ENCODE results near the gene THSD7B.
"Not testable (repeated sequence)": the region's sequence is repeated elsewhere in the genome, so short reads cannot be mapped to it uniquely, and the experiment has no call there.

Gene THSD7B

DNA sequence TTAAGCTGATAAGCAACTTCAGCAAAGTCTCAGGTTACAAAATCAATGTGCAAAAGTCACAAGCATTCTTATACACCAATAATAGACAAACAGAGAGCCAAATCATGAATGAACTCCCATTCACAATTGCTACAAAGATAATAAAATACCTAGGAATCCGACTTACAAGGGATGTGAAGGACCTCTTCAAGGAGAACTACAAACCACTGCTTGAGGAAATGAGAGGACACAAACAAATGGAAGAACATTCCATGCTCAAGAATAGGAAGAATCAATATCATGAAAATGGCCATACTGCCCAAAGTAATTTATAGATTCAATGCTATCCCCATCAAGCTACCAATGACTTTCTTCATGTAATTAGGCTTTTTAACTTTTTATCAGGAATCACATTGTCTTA is 934.9 kb downstream of the THSD7B start:
- H3K27ac ChIP-seq (ENCODE audit: low read depth, low read length); H3K4me3 ChIP-seq (ENCODE audit: low read length); H3K36me3 ChIP-seq (ENCODE audit: insufficient read depth, low read length); H3K27me3 ChIP-seq (ENCODE audit: insufficient read depth, low read length); H3K9ac ChIP-seq (ENCODE audit: low read depth, low read length); H3K4me1 ChIP-seq (ENCODE audit: insufficient read depth, low read length): not testable (repeated sequence)
- peaks cover 32% of the 10 kb centered on the region for H3K9me3 ChIP-seq (ENCODE audit: insufficient read depth, low read depth, low read length)
- 100% methylated on average over 1 of the region's 1 CpG for WGBS

DNA sequence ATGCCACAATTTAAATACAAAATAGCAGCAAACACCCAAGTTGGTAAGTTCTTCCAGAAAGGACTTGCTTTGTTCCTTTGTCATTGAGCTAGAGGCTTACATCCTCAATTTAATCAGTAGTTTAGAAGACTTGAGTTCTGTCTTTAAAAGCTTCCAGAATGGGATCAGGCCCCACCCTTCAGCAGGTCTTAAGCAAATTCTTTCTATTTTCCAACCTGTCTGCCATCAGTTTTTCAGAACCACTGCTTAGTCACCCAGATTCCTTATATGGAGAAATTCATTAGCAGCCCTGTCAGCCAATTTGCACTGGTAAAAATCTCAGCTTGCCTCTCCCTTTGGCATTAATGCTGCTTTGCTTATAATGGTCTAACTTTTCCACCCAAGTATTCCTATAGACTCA is 935.3 kb downstream of the THSD7B start:
- Histone ChIP-seq H3K4me1 (ENCODE audit: insufficient read depth, low read length) (no peaks in the 10 kb centered on the region), H3K27ac (ENCODE audit: low read depth, low read length) (no peak overlapping the region), H3K27me3 (ENCODE audit: insufficient read depth, low read length) (no peaks in the 10 kb centered on the region), H3K4me3 (ENCODE audit: low read length) (no peak overlapping the region), H3K36me3 (ENCODE audit: insufficient read depth, low read length) (no peaks in the 10 kb centered on the region), H3K9ac (ENCODE audit: low read depth, low read length) (no peak overlapping the region), H3K9me3 (ENCODE audit: insufficient read depth, low read depth, low read length) (peaks cover 32% of the 10 kb centered on the region)

DNA sequence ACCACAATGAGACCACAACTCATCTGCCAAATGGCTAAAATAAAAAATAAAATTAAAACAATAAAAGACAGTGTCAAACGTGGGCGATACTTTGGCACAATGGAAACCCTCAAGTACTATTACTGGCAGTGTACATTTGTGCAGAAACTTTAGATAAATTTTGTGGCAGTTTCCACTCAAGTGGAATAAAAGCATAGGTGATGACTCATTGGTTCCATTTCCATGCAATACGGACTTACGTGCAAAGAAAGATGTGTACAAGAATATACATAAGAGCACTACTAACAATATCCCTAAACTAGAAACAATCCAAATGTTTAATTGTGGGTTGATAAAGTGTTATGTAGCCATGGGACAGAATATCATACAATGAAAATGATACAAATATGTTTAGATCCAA is 940.0 kb downstream of the THSD7B start:
- H3K4me1 ChIP-seq (ENCODE audit: insufficient read depth, low read length): no peaks in the 10 kb centered on the region
- peaks cover 27% of the 10 kb centered on the region for H3K9me3 ChIP-seq (ENCODE audit: insufficient read depth, low read depth, low read length)
- WGBS: 93% methylated on average over 3 of the region's 4 CpGs
- H3K36me3 ChIP-seq (ENCODE audit: insufficient read depth, low read length): no peaks in the 10 kb centered on the region
- no peaks in the 10 kb centered on the region for H3K27me3 ChIP-seq (ENCODE audit: insufficient read depth, low read length)
- H3K4me3 ChIP-seq (ENCODE audit: low read length): no peak overlapping the region
- H3K9ac ChIP-seq (ENCODE audit: low read depth, low read length): no peak overlapping the region
- no peak overlapping the region for H3K27ac ChIP-seq (ENCODE audit: low read depth, low read length)

DNA sequence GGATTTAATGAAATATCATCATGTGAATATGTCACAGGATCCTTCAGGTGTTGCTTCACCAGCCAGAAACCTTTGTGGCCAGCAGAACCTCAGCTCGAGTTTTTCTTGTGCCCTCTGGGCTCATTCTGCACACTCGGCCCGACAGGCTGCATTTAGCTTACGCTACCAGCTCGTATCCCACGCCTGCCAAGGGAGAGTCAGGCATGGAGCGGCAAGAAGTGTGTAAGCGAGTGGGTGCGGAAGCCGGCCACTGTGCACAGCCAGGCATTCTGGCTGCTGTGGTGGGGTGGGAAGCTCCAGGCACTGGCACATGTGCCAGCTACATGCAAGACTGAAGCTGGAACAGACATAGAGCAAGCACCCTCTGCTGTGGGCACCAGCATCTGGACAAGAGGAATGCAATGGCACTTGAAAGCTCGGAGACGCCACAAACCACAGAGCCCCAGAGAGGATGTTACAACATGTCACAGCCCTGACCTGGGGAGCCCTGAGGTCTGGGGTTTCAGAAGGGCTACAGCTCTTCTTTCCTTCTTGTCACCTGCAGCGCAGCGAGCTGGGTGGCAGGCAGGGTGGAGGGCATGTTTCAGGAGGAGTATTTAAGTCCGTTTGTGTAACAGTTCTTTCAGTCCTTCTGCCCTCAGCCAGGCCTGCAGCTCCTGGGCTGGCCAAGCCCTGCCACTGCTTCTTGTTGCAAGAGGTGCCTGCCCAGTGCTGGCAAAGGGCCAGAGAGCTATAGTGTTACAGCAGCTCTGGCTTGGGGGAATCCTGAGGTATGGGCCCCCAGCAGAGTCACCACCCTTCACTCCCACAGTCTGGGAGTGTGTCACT is 941.7 kb downstream of the THSD7B start:
- no peak overlapping the region for H3K27ac ChIP-seq (ENCODE audit: low read depth, low read length)

DNA sequence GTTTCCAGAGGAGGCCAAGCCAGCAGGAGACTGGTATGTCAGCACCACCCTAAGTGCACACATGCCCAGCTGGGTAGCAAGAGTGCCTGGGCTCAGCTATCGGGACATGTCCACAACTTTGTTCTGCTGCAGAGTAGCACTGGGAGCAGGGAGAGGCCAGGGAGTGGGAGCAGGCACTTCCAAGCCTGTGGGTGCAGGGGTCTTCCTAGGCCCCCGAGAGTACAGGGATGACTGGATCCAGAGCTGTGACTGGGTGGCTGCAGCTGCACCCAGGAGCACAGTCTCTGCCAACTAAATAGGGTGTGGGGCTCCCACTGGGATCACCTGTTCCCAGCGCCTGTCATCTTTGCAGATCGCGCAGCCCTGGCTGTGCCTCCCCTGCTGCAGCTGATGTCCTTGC is 943.0 kb downstream of the THSD7B start:
- Histone ChIP-seq H3K36me3 (ENCODE audit: insufficient read depth, low read length) (no peaks in the 10 kb centered on the region), H3K27ac (ENCODE audit: low read depth, low read length) (no peak overlapping the region), H3K27me3 (ENCODE audit: insufficient read depth, low read length) (no peaks in the 10 kb centered on the region), H3K9ac (ENCODE audit: low read depth, low read length) (no peak overlapping the region), H3K9me3 (ENCODE audit: insufficient read depth, low read depth, low read length) (peaks cover 9% of the 10 kb centered on the region; the same call in 1 of the 2 replicates), H3K4me1 (ENCODE audit: insufficient read depth, low read length) (no peaks in the 10 kb centered on the region), H3K4me3 (ENCODE audit: low read length) (no peak overlapping the region)
- WGBS: 96% methylated on average over 5 of the region's 5 CpGs

More for the DNA sequence above, 941.7 kb downstream of the THSD7B start:
- no peaks in the 10 kb centered on the region for H3K4me1 ChIP-seq (ENCODE audit: insufficient read depth, low read length)
- H3K36me3 ChIP-seq (ENCODE audit: insufficient read depth, low read length): no peaks in the 10 kb centered on the region
- peaks cover 21% of the 10 kb centered on the region for H3K9me3 ChIP-seq (ENCODE audit: insufficient read depth, low read depth, low read length)
- H3K27me3 ChIP-seq (ENCODE audit: insufficient read depth, low read length): no peaks in the 10 kb centered on the region
- H3K4me3 ChIP-seq (ENCODE audit: low read length): no peak overlapping the region
- WGBS: 96% methylated on average over 15 of the region's 15 CpGs
- H3K9ac ChIP-seq (ENCODE audit: low read depth, low read length): no peak overlapping the region

DNA sequence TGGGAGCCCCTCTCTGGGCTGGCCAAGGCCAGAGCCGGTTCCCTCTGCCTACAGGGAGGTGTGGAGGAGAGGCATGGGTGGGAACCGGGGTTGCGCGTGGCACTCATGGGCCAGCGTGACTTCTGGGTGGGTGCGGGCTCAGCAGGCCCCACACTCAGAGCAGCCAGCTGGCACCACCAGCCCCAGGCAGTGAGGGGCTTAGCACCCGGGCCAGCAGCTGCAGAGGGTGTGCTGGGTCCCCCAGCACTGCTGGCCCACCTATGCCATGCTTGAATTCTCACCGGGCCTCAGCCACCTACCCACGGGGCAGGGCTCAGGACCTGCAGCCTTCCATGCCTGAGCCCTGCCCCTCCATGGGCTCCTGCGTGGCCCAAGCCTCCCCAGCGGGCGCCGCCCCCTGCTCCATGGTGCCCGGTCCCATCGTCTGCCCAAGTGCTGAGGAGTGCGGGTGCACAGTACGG is 950.4 kb downstream of the THSD7B start:
- H3K27me3 ChIP-seq (ENCODE audit: insufficient read depth, low read length): no peaks in the 10 kb centered on the region
- no peaks in the 10 kb centered on the region for H3K4me1 ChIP-seq (ENCODE audit: insufficient read depth, low read length)
- no peak overlapping the region for H3K4me3 ChIP-seq (ENCODE audit: low read length)
- H3K9me3 ChIP-seq (ENCODE audit: insufficient read depth, low read depth, low read length): peaks cover 18% of the 10 kb centered on the region
- no peaks in the 10 kb centered on the region for H3K36me3 ChIP-seq (ENCODE audit: insufficient read depth, low read length)
- no peak overlapping the region for H3K27ac ChIP-seq (ENCODE audit: low read depth, low read length)
- 88% methylated on average over 17 of the region's 17 CpGs for WGBS
- H3K9ac ChIP-seq (ENCODE audit: low read depth, low read length): no peak overlapping the region

DNA sequence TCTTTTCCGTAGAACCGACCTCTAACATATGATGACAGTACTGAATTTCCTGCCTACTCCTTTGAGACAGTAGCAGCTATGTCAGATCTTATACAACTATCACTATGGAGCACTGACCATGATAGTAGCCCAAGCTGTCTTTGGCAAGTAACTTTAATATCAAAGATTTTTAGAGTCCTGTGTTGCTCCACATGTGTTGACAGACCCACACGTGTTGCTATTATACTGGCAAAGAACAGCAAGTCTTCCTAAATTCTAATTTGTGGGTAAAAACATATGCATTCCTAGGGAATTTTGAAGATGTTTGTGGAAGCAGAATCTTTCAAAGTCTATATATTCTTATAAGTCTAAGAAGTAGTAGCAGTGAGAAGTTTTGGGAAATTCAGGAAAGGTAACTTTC is 953.4 kb downstream of the THSD7B start:
- no peaks in the 10 kb centered on the region for H3K27me3 ChIP-seq (ENCODE audit: insufficient read depth, low read length)
- H3K4me1 ChIP-seq (ENCODE audit: insufficient read depth, low read length): no peaks in the 10 kb centered on the region
- H3K4me3 ChIP-seq (ENCODE audit: low read length): no peak overlapping the region
- H3K27ac ChIP-seq (ENCODE audit: low read depth, low read length): no peak overlapping the region
- peaks cover 16% of the 10 kb centered on the region for H3K9me3 ChIP-seq (ENCODE audit: insufficient read depth, low read depth, low read length)
- H3K9ac ChIP-seq (ENCODE audit: low read depth, low read length): no peak overlapping the region
- 96% methylated on average over 3 of the region's 3 CpGs for WGBS
- H3K36me3 ChIP-seq (ENCODE audit: insufficient read depth, low read length): no peaks in the 10 kb centered on the region

DNA sequence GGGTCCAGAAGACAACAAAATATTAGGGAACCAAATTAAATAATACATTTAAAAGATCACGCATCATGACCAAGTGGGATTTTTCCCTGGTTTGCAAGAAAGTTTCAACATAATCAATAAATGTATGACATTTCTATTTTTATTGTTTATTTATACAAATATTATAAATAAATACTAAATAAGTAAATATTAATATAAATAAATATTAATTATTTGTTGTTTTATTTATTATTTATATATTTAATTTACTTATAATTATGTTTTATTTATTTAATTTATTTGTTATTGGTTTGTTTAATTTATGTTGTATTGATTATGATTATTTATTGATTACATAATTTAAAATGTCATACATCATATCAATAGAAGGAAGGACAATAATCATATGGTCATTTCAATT is 956.4 kb downstream of the THSD7B start:
- Histone ChIP-seq H3K4me3 (ENCODE audit: low read length) (no peak overlapping the region), H3K9me3 (ENCODE audit: insufficient read depth, low read depth, low read length) (0 out of 2 replicates have a peak, but pooled peaks cover 4% of the 10 kb centered on the region), H3K36me3 (ENCODE audit: insufficient read depth, low read length) (no peaks in the 10 kb centered on the region), H3K4me1 (ENCODE audit: insufficient read depth, low read length) (0 out of 2 replicates have a peak, but pooled peaks cover 11% of the 10 kb centered on the region), H3K9ac (ENCODE audit: low read depth, low read length) (no peak overlapping the region), H3K27me3 (ENCODE audit: insufficient read depth, low read length) (no peaks in the 10 kb centered on the region), H3K27ac (ENCODE audit: low read depth, low read length) (no peak overlapping the region)
- WGBS: no CpG with 5 or more reads among the region's 1 CpG

DNA sequence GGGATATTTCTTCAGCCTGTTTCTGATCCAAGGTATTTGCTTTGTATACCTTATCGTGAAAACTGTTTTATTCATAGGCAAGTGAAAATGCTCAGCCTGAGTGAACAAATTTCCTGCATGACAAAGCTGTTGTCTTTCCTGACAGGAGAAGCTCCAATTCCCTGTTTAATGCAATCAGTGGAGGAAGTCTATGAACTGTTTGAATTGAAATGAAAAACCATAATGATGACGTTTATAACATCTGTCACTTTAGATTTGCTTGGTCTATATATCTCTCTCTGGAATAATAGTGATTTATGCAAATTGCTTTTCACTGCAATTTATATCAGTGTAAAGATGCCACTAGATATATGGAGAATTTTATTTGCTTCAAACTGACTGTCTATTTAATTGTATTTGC is 959.6 kb downstream of the THSD7B start:
- Histone ChIP-seq H3K9ac (ENCODE audit: low read depth, low read length) (no peak overlapping the region), H3K36me3 (ENCODE audit: insufficient read depth, low read length) (no peaks in the 10 kb centered on the region), H3K27me3 (ENCODE audit: insufficient read depth, low read length) (no peaks in the 10 kb centered on the region), H3K9me3 (ENCODE audit: insufficient read depth, low read depth, low read length) (0 out of 2 replicates have a peak, but pooled peaks cover 4% of the 10 kb centered on the region), H3K4me1 (ENCODE audit: insufficient read depth, low read length) (peaks cover 29% of the 10 kb centered on the region), H3K27ac (ENCODE audit: low read depth, low read length) (no peak overlapping the region), H3K4me3 (ENCODE audit: low read length) (no peak overlapping the region)
- 90% methylated on average over 1 of the region's 2 CpGs for WGBS
